ENCODE results near the gene TMEM139.

The TMEM139 gene

DNA sequence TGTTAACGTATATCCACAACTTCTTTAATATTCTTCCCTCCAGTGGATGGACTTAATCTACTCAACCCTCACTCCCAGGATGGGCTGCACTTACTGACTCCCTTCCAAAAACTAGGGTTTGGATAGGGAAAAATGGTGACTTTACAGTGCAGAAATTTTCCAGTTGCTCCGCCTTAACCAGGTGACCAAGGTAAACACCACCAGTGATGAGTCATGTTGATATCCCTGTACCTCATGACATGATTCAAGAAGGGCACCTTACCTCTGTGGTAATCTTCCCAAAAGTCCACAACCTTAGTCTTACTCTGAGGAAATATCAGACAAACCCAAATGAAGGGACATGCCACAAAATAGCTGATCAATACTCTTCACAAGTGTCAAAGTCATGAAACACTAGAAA lies 25.0 kb upstream of the TMEM139 start:
- DNase-seq, result no peak

DNA sequence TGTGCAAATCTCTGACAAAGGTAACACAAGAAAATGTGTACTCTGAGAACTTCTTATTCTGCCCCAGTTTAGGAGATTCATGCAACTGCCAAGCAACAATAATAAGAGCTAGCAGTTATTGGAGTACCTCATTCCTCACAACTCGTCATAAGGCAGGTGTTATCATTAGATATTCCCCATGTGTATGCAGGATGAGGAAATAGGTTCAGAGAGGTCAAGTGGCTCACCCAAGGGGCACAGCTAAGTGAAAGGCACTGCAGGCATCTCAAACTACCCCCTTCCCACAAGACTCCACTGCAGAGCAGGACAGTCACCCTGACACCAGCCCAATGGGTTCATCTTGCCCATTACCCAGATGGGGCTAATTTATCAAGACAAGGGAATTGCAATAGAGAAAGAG lies 22.9 kb upstream of the TMEM139 start:
- DNase-seq, result no peak

DNA sequence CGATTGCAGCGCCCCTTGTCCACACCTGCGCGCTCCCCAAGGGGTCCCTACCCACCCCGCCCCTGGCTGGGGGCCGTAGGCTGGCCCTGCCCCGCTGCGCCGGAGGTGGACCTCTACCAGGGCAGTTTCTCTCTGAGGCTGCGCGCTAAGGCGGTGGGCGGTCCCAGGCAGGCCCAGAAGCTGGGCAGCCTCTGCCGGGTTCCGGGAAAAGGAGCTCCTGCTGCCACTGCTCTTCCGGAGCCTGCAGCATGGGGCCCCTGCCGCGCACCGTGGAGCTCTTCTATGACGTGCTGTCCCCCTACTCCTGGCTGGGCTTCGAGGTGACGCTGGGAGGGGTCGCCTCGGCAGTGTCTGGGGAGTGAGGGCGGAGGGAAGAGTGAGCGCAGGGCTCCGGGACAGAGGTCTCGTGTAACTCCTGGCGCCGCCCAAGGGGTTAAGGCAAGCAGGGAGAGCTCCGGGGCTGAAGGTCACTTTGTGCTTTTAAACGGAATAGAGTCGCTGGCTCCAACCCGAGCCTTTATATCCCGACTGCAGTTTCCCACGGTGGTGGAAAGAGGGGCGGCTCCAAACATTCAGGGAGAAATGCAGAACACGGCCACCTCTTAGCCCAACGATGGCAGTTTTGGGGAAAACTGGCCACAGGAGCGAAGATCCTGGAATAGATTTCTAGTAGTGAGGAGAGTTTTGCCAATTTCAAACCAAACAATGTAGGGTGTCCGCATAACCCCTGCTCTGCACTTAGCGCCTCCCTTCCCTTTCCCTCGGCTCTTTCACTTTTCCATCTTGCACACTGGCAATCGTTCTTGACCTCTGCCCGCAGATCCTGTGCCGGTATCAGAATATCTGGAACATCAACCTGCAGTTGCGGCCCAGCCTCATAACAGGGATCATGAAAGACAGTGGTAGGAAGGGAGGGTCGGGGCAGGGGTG lies 21.2 kb upstream of the TMEM139 start, which contains the start of gene GSTK1:
TSS of gene GSTK1 (plus strand) at position 176 of the 930 bp plus-strand sequence. CDS start at position 249, 73 bp downstream.
- DNase-seq, result peak; percentile 90 to 91

DNA sequence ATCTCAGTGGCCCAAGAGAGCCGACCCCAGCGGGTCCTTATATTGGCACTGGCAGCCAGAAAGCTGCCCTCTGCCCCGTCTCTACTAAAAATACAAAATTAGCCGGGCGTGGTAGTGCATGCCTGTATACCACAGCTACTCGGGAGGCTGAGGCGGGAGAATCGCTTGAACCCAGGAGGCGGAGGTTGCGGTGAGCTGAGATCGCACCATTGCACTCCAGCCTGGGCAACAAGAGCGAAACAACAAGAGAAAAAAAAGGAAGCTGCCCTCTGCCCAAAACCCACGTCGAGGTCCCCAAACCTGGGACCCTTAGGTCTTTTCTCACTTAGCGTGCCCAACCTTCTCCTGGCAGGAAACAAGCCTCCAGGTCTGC lies 20.6 kb upstream of the TMEM139 start:
- DNase-seq, result peak in 1 of 2 donors; percentile 12

DNA sequence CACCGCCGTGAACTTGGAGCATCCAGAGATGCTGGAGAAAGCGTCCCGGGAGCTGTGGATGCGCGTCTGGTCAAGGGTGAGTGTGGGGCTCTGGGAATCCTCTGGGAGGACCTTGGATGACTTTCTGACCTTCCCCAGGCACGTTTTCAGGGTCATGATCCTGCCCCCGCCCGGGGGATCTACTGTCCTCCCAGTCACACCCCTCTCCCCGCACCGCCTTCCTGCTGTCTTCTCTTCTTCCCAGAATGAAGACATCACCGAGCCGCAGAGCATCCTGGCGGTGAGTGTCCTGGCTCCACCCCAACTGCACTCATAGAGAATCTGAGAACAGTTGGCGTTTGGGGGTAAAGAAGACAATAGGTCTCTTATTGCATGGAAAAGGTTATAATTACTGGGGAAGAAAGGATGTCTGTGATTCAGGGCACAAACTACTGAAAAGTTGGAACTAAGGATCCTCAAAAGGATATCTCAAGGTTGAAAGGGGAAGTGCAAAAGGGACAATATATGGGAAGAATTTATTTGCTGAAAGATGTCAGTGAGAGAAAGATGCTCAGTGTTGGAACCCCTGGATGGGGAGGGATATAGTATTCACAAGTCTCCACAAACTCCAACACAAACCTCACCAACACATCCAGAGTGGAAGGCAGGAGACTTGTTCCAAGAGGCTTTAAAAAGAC lies 19.6 kb upstream of the TMEM139 start:
- no peak for DNase-seq

DNA sequence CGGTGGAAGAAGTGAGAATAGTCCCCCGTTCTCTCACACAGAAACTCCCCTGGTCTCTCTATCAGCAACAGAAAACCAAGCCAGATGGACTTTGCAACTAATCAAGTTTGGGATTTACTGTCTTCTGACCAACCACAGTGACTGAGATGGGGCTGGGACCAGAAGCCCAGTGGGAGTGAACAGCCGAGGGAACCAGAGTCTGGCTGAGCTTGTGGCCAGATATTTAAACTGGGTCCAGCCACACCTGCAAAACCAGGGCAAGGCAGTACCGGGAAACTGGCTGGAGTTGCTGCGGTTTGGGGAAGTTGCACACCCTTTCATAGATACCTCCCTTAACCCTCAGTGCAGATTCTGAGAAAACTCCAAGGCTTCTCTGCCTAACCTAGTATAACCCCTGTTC lies 15.5 kb upstream of the TMEM139 start:
- DNase-seq, result no peak

DNA sequence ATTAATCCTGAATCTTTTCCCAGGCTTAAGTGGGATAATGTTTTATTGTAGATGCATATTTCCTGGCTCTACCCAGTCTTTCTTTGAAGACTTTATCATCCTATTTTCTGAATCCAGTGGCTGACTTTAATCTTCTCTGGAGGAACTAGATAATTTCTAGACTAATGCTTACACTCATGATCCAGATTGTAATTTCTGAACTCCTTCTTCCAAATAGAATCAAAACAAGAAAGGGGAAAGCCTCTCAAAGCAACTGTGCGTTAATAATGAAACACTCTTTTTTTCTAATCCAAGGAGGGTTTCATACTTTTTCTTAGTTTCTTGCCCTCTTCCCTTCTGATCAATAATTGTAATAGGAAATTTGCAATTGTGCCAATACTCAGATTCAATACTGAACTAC lies 13.5 kb upstream of the TMEM139 start:
- no peak for DNase-seq

DNA sequence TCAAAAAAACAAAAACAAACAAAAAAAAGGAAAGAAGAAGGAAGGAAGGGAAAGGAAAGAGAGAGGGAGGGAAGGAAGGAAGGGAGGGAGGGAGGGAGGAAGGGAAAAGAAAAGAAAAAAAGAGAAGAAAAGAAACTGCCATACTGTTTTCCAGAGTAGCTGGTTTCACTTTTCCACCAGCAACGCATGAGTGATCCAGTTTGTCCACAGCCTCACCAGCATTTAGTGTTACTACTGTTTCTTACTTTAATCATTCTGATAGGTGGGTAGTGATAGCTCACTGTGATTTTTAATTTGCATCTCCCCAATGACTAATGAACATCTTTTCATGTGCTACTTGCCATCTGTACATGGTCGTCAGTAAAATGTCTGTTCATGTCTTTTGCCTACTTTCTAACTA lies 11.9 kb upstream of the TMEM139 start:
- no peak for DNase-seq

DNA sequence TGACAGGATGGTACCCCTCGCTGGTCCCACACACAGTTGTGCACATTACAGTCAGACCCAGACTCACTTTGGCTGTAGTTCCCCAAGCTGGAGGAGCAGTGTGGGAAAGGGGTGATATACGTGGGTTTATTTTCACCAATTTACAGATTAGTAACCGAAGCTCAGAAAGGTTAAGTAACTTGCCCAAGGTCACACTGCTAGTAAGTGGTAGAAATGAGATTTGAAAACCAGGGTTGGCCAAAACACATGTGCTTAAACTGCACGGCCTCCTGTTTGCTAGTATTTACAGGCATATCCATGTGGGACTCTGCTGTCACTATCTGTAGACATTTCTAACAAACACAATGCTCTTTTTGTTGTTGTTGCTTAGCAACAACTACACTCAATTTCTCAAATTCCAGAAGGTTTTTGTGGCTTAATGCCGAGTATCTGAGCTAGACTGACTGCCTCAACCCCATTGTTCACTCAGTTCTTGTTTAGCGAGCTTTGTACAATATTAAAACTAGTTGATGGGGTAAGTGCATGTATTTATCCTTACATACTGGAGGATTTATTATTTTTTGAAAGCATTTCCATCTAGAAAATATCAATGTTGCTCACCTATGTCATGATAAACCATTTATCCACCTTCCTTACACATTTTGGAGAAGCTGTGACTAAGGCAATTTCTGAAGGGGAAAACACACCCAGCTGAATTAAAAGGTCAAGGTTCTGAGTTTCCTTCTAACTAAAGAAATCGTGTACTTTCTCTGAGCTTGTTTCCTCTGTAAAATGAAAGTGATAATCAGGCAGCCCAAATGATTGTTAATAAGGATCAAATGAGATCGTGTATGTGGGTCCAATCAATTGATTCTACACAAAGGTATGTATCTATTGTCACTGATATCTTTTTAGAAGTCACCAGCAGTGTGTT lies 5.3 kb upstream of the TMEM139 start:
- DNase-seq, result peak in 1 of 2 donors; percentile 68

DNA sequence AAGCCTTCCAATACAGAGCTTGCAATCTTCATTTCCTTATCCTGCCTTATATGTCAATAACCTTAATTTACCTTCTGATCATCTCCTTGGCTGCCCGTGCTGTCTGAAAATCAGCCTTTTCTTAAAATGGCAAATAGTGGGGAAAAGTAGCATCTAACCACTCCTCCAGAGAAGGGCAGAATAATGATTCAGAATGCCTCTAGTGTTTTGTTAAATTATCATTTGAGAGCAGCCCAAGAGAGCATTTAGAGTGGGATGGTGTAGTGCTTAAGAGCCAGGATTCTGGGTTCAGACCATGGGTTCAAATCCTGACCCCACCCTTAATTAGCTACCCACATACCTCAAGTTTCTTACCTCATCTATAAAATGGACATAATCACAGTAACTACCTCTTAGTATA lies 4.6 kb upstream of the TMEM139 start:
- DNase-seq, result no peak

DNA sequence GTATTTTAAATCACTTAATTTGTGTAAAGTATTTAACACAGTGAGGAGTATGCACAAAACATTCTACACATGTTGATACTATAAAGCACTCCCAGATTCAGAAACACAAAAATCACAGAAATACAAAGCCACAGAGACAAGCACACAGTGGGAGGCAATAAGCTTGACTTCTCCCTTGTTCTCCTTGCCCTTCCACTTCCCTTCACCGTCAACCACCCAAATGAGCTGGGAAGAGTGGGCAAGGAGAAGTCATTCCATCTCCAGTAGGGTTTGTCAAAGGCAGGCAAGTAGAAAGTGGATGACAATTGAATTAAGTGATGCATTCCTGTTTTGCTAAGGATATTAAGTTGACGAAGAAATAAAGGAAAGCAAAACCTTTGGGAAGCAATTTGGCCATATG lies 4.2 kb upstream of the TMEM139 start:
- DNase-seq, result no peak

DNA sequence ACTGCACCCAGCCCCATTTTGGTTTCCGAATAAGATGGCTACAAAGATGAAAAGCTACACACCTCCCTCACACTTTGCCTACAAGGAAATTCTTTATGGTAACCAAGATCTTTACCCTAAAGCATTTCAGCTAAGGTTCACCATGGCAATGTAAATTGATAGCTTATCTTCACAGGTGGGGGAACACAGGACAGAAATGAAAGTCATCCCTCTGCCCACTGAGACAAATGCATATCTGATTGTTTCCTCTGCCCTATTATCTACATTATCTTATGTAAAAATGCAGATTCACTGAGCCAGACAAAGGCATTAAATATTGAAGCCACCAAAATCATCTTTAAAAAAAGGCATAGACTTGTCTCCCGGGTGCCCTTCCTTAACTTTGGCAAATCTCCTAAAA lies 3.2 kb upstream of the TMEM139 start:
- DNase-seq, result no peak

DNA sequence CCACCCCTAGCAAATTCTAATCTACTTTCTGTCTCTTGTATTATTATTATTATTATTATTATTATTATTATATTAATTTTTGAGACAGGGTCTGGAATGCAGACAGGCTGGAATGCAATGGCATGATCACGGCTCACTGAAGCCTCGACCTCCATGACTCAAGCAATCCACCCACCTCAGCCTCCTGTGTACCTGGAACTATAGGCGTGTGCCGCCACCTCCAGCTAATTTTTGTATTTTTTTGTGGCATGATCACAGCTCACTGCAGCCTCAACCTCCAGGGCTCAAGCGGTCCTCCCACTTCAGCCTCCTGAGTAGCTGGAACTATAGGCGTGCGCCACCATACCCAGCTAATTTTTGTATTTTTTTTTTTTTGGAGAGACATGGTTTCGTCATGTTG lies 2.6 kb upstream of the TMEM139 start:
- no peak for DNase-seq

DNA sequence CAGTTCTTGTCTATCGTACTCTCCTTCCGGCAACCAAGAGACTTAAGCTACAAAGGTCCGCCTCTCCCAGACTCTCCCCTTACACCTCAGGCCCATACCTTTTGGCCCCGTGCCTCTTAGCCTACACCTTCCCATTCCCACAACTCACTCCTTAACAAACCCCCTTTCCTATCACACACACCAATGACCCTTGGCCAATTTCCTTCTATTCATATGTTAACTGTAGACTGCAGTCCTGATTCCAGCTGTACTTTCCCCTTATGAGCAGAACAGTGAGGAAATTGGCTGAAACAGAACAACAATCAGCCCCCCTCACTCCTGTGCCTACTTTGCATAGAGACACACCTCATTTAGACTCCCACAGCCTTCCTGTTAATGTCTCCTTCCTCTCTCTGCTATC lies 1.4 kb upstream of the TMEM139 start:
- no peak for DNase-seq

DNA sequence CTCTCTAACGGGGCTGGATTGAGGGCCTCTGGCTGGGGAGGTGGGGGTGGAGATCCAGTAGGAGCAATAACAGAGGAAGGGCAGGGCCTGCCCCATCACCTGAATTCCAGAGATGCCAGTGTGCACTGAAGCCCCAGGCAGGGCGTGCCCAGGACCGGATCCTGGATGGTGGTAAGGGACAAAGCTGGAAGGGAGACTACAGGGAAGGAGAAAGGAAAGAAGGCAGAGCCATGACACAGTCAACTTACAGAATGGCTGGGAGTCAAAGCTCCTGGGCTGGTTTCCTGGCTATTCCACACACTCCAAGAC lies 666 bp downstream of the TMEM139 start:
- no peak for DNase-seq

DNA sequence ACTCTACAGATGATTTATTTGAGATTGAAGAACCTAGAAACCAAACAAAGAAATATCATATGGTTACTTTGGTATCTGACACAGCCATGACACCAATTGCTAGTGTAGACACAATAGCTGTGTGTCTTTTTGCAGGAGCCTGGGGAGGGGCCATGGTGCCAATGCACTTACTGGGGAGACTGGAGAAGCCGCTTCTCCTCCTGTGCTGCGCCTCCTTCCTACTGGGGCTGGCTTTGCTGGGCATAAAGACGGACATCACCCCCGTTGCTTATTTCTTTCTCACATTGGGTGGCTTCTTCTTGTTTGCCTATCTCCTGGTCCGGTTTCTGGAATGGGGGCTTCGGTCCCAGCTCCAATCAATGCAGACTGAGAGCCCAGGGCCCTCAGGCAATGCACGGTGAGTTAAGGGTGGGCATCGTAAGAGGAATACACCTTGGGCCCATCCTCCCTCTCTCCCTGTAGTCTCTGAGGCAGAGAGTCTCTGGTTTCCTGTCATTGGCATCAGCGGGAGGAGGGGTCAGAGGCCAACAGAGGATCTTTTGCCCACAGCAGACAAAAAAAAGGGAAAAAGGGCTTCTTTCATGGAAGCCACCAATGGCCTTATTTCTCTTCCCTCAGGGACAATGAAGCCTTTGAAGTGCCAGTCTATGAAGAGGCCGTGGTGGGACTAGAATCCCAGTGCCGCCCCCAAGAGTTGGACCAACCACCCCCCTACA lies 1.2 kb downstream of the TMEM139 start:
- DNase-seq, result no peak

DNA sequence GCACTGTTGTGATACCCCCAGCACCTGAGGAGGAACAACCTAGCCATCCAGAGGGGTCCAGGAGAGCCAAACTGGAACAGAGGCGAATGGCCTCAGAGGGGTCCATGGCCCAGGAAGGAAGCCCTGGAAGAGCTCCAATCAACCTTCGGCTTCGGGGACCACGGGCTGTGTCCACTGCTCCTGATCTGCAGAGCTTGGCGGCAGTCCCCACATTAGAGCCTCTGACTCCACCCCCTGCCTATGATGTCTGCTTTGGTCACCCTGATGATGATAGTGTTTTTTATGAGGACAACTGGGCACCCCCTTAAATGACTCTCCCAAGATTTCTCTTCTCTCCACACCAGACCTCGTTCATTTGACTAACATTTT lies 1.7 kb downstream of the TMEM139 start:
- DNase-seq, result no peak

DNA sequence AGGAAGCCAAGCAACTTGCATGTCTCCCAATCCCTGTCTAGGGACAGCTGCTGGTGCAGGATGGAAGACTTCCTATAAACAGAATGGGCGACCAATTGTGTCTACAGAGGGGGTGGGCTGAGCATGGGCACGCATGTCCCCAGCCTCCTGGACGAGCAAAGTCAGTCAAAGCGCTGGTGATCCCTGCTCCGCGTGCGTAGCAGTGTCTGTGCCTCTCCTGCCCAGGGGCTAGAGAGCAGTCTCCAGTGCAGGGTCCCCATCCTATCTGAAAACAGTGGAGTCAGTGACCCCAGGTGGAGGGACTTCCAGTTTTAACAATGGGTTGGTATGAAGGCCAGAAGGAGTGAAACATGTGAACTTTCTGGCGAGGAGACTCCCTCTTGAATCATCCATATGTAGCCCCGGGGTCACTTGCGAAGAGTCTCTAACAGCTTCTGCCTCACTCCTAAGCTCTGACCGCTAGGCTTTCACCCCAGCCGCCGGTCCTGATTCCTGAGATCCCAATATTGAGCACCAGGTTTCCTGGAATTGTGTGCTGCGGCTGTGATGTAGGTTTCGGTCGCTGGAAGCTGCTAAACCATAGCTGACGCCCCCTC lies 2.7 kb downstream of the TMEM139 start:
- DNase-seq, result no peak

DNA sequence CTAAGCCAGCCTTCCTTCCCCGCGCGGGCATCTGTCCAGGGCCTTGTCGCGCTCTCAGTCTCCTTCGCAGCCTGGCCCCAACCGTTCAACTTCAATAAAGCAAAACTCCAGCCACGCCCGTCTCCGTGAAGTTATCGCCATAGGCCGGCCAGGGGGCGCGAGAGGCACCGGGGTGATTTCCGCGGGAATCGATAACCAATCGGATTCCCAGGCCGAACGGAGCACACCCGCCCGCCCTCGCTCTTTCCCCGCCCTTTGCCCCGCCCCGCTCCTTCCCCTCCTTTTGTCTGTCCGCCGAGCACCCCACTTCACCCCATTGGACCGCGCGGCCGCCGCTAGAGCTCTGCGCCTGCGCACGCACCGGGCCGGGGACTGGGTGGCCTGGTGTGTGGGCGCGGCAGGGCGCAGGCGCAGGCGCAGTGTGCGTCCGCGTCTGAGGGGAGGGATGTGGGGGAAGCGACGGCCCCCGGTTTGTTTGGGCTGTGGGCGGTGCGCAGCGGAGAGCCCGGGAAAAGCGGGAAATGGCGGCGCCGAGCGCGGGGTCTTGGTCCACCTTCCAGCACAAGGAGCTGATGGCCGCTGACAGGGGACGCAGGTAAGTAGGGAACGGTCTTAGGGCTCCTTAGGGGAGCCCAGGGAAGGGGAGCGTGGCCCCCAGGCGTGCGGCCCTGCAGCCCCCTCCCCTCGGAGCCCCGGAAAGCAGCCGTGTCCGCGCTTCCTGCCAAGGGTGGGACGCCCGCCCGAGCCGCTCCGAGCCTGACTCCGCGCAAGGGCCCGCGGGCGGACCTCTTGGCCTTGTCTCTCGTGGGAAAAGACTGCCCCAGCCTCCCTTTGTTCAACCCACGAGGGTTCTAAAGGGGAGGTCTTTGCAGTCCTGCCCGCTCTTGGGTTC lies 3.4 kb downstream of the TMEM139 start, which contains the start of gene CASP2:
TSS of gene CASP2 (plus strand) at position 417 of the 892 bp plus-strand sequence. CDS start at position 522, 105 bp downstream.
- peak; percentile 99 for DNase-seq

DNA sequence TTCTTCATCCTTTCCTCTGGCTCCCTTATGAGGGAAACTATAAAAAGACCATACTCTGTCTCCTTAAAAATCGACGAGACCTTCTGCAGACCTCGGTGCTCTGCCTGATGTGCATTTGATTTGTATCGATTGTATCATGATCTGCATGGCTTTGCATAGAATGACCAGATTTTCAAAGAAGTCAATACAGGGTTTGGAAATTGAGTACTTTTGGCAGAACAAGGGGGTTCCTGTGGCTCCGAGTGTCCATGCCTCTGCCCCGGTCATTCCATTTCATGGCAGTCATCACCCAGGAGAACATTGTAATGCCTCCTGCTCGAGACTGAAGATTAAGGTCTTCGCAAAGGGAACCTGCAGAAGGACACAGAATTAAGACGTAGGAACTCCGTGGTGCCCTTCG lies 4.1 kb downstream of the TMEM139 start:
- no peak for DNase-seq

DNA sequence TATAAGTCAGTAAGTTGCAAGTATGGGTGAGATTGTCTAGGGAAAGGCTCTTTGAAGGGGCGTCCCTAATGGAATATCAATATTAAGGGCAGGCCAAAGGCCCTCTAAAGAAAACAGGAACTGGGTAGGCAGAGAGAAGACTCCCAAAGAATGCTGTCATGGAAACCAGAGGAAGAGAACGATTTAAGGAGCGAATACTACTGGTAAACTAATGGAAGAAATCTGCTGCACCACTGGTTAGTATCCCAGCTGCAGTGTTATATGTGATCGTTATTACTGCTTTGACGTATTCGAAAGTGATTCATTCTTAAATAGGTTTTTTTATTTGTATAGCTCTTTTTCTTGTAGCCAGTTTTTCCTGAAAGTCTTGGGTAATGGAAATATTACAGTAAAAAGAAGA lies 4.7 kb downstream of the TMEM139 start:
- no peak for DNase-seq
